Liver (tissue), 3 donors: Measurements from ENCODE around the gene CEP63.

Source experiments
- ATF3 ChIP-seq: IDR thresholded peaks from 2 replicates; pipeline ENCODE4 v1.6.1; 2016; ENCODE audit warnings: antibody characterized with exemption
- EGR1 ChIP-seq, 2 donors: IDR thresholded peaks; 2 replicates each; pipeline ENCODE4 v1.6.1; 2016 to 2018; ENCODE audit warnings: antibody characterized with exemption in 2 of 2, low read depth in 2 of 2
- HNF4A ChIP-seq, 2 donors: conservative IDR thresholded peaks; 2 replicates each; pipeline ENCODE4 v1.6.1; 2016; ENCODE audit warnings: antibody characterized with exemption in 2 of 2, mild to moderate bottlenecking in 2 of 2
- HNF4G ChIP-seq: IDR thresholded peaks from 2 replicates; pipeline ENCODE4 v1.6.1; 2016; ENCODE audit warnings: antibody characterized with exemption
- JUND ChIP-seq, 2 donors: IDR thresholded peaks; 2 replicates each; pipeline ENCODE4 v1.6.1; 2016; ENCODE audit warnings: antibody characterized with exemption in 2 of 2
- MAX ChIP-seq: IDR thresholded peaks from 2 replicates; pipeline ENCODE4 v1.6.1; 2016; ENCODE audit warnings: antibody characterized with exemption
- RAD21 ChIP-seq, 2 donors: IDR thresholded peaks; 2 replicates each; pipeline ENCODE4 v1.6.1; 2016; ENCODE audit warnings: antibody characterized with exemption in 2 of 2, mild to moderate bottlenecking in 2 of 2
- RXRA ChIP-seq, 2 donors: IDR thresholded peaks; 2 replicates each; pipeline ENCODE4 v1.6.1; 2017 to 2018; ENCODE audit warnings: antibody characterized with exemption in 2 of 2, mild to moderate bottlenecking in 1 of 2
- TAF1 ChIP-seq: conservative IDR thresholded peaks from 2 replicates; pipeline ENCODE4 v1.6.1; 2016; ENCODE audit warnings: antibody characterized with exemption, mild to moderate bottlenecking
- YY1 ChIP-seq: IDR thresholded peaks from 2 replicates; pipeline ENCODE4 v1.6.1; 2016; ENCODE audit warnings: antibody characterized with exemption, mild to moderate bottlenecking
- TF ChIP-seq, protein P1 (sequence below): fragments of 150-350 bp; IDR thresholded peaks from 2 replicates; pipeline ENCODE4 v1.5.1; 2017; ENCODE audit warnings: improper control_type of control experiment, low read depth, low read length; ENCODE audit not compliant: missing input control
- TF ChIP-seq, protein P2 (sequence below): IDR thresholded peaks from 2 replicates; pipeline ENCODE4 v1.6.1; 2016; ENCODE audit warnings: antibody characterized with exemption, mild to moderate bottlenecking
- TF ChIP-seq, protein P3 (sequence below): IDR thresholded peaks from 2 replicates; pipeline ENCODE4 v1.6.1; 2016; ENCODE audit warnings: antibody characterized with exemption
- donor health status: healthy.
- donor health status: healthy.

DNA sequence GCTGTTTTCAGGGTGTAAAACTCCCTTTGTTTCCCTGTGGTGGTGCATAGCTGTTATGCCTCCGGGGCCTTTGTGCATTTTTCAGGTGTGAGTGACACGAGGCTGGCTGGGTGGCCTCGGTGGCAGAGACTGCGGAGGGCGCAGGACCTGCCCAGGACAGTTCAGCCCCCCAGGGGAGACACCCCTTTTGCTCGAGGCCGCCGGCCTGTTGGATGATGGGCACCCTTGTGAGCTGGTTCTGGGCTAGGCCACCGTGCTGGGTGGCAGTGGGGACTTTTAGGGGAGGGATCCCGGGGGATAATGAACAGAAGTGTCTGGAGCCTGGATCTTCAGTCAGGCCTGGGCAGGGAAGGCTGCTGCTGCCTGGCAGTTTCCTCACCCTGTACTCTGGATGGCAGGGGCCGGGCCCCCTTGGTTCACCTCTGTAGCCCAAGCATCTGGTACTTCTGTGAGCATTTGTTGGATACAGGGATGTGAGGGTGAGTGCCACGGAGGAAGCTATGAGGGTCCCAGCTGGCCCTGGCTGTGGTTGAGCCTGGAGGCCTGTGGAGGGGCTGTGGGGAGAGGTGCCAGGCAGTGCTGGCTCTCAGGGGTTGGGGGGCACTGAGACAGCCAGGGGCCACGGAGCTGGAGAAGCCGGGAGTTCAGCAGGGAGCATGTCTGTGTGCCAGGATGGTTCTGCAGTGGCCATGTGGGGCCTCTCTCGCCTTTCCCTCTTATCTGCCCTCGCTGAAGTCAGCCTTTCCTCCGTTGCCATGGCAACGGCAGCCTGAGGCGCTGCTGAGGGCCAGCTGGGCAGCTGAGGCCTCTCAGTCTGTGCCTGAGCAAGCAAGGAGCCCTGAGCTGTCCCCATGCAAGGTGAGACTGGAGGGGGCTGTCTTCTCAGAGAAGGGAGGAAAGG lies 115.9 kb downstream of the CEP63 start:
- TF ChIP-seq JUND (IDR thresholded peaks at IDR 0.05), result no peak
- TF ChIP-seq, protein P1, sequence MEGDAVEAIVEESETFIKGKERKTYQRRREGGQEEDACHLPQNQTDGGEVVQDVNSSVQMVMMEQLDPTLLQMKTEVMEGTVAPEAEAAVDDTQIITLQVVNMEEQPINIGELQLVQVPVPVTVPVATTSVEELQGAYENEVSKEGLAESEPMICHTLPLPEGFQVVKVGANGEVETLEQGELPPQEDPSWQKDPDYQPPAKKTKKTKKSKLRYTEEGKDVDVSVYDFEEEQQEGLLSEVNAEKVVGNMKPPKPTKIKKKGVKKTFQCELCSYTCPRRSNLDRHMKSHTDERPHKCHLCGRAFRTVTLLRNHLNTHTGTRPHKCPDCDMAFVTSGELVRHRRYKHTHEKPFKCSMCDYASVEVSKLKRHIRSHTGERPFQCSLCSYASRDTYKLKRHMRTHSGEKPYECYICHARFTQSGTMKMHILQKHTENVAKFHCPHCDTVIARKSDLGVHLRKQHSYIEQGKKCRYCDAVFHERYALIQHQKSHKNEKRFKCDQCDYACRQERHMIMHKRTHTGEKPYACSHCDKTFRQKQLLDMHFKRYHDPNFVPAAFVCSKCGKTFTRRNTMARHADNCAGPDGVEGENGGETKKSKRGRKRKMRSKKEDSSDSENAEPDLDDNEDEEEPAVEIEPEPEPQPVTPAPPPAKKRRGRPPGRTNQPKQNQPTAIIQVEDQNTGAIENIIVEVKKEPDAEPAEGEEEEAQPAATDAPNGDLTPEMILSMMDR, result no peak
- no peak for TF ChIP-seq MAX
- TF ChIP-seq RXRA (IDR thresholded peaks at IDR 0.05), result no peak
- TF ChIP-seq, protein P2, sequence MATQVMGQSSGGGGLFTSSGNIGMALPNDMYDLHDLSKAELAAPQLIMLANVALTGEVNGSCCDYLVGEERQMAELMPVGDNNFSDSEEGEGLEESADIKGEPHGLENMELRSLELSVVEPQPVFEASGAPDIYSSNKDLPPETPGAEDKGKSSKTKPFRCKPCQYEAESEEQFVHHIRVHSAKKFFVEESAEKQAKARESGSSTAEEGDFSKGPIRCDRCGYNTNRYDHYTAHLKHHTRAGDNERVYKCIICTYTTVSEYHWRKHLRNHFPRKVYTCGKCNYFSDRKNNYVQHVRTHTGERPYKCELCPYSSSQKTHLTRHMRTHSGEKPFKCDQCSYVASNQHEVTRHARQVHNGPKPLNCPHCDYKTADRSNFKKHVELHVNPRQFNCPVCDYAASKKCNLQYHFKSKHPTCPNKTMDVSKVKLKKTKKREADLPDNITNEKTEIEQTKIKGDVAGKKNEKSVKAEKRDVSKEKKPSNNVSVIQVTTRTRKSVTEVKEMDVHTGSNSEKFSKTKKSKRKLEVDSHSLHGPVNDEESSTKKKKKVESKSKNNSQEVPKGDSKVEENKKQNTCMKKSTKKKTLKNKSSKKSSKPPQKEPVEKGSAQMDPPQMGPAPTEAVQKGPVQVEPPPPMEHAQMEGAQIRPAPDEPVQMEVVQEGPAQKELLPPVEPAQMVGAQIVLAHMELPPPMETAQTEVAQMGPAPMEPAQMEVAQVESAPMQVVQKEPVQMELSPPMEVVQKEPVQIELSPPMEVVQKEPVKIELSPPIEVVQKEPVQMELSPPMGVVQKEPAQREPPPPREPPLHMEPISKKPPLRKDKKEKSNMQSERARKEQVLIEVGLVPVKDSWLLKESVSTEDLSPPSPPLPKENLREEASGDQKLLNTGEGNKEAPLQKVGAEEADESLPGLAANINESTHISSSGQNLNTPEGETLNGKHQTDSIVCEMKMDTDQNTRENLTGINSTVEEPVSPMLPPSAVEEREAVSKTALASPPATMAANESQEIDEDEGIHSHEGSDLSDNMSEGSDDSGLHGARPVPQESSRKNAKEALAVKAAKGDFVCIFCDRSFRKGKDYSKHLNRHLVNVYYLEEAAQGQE, result no peak
- no peak for TF ChIP-seq EGR1 (IDR thresholded peaks at IDR 0.05; ENCODE audit: low read depth in 2 of 2)
- no peak for TF ChIP-seq ATF3
- no peak for TF ChIP-seq RAD21 (IDR thresholded peaks at IDR 0.05)
- TF ChIP-seq TAF1, result no peak
- no peak for TF ChIP-seq HNF4G
- TF ChIP-seq, protein P3, sequence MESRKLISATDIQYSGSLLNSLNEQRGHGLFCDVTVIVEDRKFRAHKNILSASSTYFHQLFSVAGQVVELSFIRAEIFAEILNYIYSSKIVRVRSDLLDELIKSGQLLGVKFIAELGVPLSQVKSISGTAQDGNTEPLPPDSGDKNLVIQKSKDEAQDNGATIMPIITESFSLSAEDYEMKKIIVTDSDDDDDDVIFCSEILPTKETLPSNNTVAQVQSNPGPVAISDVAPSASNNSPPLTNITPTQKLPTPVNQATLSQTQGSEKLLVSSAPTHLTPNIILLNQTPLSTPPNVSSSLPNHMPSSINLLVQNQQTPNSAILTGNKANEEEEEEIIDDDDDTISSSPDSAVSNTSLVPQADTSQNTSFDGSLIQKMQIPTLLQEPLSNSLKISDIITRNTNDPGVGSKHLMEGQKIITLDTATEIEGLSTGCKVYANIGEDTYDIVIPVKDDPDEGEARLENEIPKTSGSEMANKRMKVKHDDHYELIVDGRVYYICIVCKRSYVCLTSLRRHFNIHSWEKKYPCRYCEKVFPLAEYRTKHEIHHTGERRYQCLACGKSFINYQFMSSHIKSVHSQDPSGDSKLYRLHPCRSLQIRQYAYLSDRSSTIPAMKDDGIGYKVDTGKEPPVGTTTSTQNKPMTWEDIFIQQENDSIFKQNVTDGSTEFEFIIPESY, result no peak
- no peak for TF ChIP-seq HNF4A (conservative IDR thresholded peaks at IDR 0.05)
- TF ChIP-seq YY1, result no peak
